GM06990 (cell line): ENCODE data around the gene LRFN2.

ENCODE experiments used
- DNase-seq: peaks from one replicate; pipeline ENCODE4 v3.0.0-alpha.2; 2011; ENCODE audit not compliant: insufficient read length; ENCODE audit errors: extremely low read depth
- H3K27me3 ChIP-seq: replicated peaks from 2 replicates; pipeline ENCODE4 v1.6.0; 2011; ENCODE audit warnings: low read length; ENCODE audit not compliant: control insufficient read depth, insufficient read depth
- H3K36me3 ChIP-seq: 2 replicates; pipeline ENCODE4 v1.5.1; 2011; ENCODE audit warnings: low read length; ENCODE audit not compliant: control insufficient read depth, insufficient read depth
- H3K4me3 ChIP-seq: replicated peaks from 2 replicates; pipeline ENCODE4 v1.5.1; 2011; ENCODE audit warnings: low read depth, mild to moderate bottlenecking, control low read depth, low read length
- TF ChIP-seq, protein P1 (sequence below): IDR thresholded peaks from 2 replicates; pipeline ENCODE4 v1.5.1; 2011; ENCODE audit warnings: low read length, control low read depth, mild to moderate bottlenecking, inconsistent platforms; ENCODE audit not compliant: insufficient read depth, poor library complexity, severe bottlenecking

LRFN2 gene

GRCh38 chr6:40359808-40360207 lies 227.4 kb downstream of the LRFN2 start:
- TF ChIP-seq, protein P1, sequence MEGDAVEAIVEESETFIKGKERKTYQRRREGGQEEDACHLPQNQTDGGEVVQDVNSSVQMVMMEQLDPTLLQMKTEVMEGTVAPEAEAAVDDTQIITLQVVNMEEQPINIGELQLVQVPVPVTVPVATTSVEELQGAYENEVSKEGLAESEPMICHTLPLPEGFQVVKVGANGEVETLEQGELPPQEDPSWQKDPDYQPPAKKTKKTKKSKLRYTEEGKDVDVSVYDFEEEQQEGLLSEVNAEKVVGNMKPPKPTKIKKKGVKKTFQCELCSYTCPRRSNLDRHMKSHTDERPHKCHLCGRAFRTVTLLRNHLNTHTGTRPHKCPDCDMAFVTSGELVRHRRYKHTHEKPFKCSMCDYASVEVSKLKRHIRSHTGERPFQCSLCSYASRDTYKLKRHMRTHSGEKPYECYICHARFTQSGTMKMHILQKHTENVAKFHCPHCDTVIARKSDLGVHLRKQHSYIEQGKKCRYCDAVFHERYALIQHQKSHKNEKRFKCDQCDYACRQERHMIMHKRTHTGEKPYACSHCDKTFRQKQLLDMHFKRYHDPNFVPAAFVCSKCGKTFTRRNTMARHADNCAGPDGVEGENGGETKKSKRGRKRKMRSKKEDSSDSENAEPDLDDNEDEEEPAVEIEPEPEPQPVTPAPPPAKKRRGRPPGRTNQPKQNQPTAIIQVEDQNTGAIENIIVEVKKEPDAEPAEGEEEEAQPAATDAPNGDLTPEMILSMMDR, result no peak
- no peaks in the 10 kb centered on the region for H3K36me3 ChIP-seq
- peaks cover 2% of the 10 kb centered on the region for H3K27me3 ChIP-seq
- no peak for DNase-seq
- H3K4me3 ChIP-seq, result no peak overlapping the region

- TF ChIP-seq, protein P1, result no peak
- Histone ChIP-seq H3K4me3 (no peak overlapping the region), H3K27me3 (peaks cover 2% of the 10 kb centered on the region), H3K36me3 (no peaks in the 10 kb centered on the region)
- no peak for DNase-seq
These were observed 228.4 kb downstream of the LRFN2 start for GRCh38 chr6:40358473-40359460.

GRCh38 chr6:40356242-40356910 lies 230.8 kb downstream of the LRFN2 start:
- H3K36me3 ChIP-seq, result no peaks in the 10 kb centered on the region
- DNase-seq, result no peak
- peaks cover 2% of the 10 kb centered on the region for H3K27me3 ChIP-seq
- TF ChIP-seq, protein P1, result no peak
- no peak overlapping the region for H3K4me3 ChIP-seq

GRCh38 chr6:40355532-40355931 lies 231.6 kb downstream of the LRFN2 start:
- Histone ChIP-seq H3K4me3 (no peak overlapping the region), H3K36me3 (no peaks in the 10 kb centered on the region), H3K27me3 (peaks cover 2% of the 10 kb centered on the region)
- TF ChIP-seq, protein P1, result no peak
- no peak for DNase-seq

- TF ChIP-seq, protein P1, result no peak
- Histone ChIP-seq H3K36me3 (no peaks in the 10 kb centered on the region), H3K27me3 (peaks cover 2% of the 10 kb centered on the region), H3K4me3 (no peak overlapping the region)
- no peak for DNase-seq
These were observed 232.1 kb downstream of the LRFN2 start for GRCh38 chr6:40355066-40355465.
